Thyroid gland (tissue), 4 donors: ENCODE results near the gene ABCC2.

ENCODE experiments used
- POLR2A ChIP-seq, 2 donors: fragments of 450-650 bp; IDR thresholded peaks; one replicate each; pipeline ENCODE4 v1.6.1; 2017; ENCODE audit warnings: antibody characterized with exemption in 2 of 2, mild to moderate bottlenecking in 2 of 2, moderate library complexity in 1 of 2
- TF ChIP-seq, protein P1 (sequence below), 6 experiments: fragments of 200-600 bp in 3 of 6; fragments of 450-650 bp in 3 of 6; sonication (generic) in 3 of 6; IDR thresholded peaks; one replicate each; pipeline ENCODE4 v1.5.1; 2016 to 2019; ENCODE audit warnings: antibody characterized with exemption in 6 of 6, mild to moderate bottlenecking in 2 of 6, inconsistent platforms in 1 of 6, moderate library complexity in 1 of 6

DNA sequence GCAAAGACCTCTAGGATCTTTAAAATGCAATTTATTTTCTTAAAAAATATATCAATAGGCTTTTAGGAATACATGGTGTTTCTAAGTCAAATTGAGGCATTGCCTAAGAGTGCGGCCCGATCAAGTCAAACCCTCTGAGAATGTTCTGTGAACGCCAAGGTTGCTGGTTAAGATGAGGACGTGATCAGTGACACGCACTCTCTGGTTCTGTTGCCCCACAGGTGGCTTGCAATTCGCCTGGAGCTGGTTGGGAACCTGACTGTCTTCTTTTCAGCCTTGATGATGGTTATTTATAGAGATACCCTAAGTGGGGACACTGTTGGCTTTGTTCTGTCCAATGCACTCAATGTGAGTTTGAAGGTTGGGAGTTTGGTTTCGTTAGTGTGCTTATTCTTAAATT is 59.3 kb downstream of the ABCC2 start:
- TF ChIP-seq, protein P1, sequence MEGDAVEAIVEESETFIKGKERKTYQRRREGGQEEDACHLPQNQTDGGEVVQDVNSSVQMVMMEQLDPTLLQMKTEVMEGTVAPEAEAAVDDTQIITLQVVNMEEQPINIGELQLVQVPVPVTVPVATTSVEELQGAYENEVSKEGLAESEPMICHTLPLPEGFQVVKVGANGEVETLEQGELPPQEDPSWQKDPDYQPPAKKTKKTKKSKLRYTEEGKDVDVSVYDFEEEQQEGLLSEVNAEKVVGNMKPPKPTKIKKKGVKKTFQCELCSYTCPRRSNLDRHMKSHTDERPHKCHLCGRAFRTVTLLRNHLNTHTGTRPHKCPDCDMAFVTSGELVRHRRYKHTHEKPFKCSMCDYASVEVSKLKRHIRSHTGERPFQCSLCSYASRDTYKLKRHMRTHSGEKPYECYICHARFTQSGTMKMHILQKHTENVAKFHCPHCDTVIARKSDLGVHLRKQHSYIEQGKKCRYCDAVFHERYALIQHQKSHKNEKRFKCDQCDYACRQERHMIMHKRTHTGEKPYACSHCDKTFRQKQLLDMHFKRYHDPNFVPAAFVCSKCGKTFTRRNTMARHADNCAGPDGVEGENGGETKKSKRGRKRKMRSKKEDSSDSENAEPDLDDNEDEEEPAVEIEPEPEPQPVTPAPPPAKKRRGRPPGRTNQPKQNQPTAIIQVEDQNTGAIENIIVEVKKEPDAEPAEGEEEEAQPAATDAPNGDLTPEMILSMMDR (IDR thresholded peaks at IDR 0.05) = no peak
- TF ChIP-seq POLR2A (IDR thresholded peaks at IDR 0.05) = no peak
